K562 treated with DMSO at 1 percent for 24 hours (cell line): ENCODE results near the gene RTRAF. TPM values are rescaled to one million over a fixed set of nuclear protein-coding genes. Genes with fewer than 3 reads are reported as not detected.

Experiments
- total RNA-seq: library from RNA; unstranded; fragments of 300-600 nt; gene quantifications from 2 replicates; pipeline ENCODE4 v1.2.3, GENCODE V29; 2022; ENCODE audit warnings: low read depth; ENCODE audit not compliant: insufficient read depth

RTRAF gene
- total RNA-seq: 64.9 and 69.7 TPM in 2 replicates

DNA sequence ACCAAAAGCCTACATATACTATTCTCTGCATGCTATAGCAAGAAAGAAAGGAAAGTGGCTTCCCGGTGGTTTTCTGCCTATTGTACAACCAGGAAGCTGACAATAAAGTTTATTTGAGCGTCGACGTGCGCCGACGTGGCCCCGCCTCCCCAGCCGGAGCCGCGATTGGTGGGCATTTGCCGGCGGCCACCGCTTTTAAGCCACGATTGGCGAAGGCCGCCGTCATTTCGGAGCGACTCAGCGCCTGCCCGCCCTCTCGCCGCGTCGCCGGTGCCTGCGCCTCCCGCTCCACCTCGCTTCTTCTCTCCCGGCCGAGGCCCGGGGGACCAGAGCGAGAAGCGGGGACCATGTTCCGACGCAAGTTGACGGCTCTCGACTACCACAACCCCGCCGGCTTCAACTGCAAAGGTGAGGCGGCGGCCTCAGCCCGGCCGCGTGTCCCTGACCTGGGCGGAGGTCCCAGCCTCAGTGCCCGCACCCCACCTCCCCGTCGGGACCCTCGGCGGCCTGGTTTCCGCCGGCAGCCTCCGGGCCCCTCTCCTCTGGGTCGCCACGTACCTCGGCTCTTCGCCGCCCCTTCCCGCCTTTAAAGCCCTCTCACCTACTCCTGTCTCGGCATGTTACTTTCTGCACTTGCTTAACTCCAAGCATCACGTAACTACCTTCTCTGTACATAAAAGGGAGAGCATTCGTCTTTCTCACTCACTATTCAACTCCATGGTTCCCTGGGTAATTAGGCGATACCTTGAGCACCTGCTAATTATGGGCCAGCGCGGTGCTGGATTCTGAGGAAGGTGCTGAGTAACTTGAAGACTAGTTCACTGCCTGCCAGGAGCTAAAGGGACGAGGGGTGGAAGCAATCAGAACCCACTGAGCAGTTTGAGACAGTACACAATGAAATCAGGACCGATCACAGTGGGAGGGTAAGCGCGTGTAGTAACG, at the start of gene RTRAF:
Gene RTRAF (plus strand): TSS at position 254 of the 942 bp plus-strand sequence. CDS start 94 bp downstream, at position 348.

Other genes with a start within 250 kb of the RTRAF start
- not detected in 2 replicates for gene GNG2, start 128.9 kb upstream of the RTRAF start, total RNA-seq
- gene NID2, start 79.5 kb downstream of the RTRAF start, total RNA-seq: 0.05 TPM in 1 of 2 replicates, not detected in the other